HT1080 (cell line): ENCODE measurements around the gene TRIM56. TPM values are rescaled to one million over a fixed set of nuclear protein-coding genes. Genes with fewer than 3 reads are reported as not detected.
"Not testable (repeated sequence)": the region's sequence is repeated elsewhere in the genome, so short reads cannot be mapped to it uniquely, and the experiment has no call there.

Source experiments
- DNase-seq: peaks from one replicate; pipeline ENCODE4 v3.0.0-alpha.2; 2015; ENCODE audit warnings: low read depth
- total RNA-seq: library from RNA; depleted of rRNA; stranded (reverse); fragments of >200 nt; shearing (Covaris generic); gene quantifications from 2 replicates; pipeline ENCODE4 v1.2.3, GENCODE V29; 2014

TRIM56 gene
- total RNA-seq, 1 experiment from 2014 or later, result 10.8 TPM

DNA sequence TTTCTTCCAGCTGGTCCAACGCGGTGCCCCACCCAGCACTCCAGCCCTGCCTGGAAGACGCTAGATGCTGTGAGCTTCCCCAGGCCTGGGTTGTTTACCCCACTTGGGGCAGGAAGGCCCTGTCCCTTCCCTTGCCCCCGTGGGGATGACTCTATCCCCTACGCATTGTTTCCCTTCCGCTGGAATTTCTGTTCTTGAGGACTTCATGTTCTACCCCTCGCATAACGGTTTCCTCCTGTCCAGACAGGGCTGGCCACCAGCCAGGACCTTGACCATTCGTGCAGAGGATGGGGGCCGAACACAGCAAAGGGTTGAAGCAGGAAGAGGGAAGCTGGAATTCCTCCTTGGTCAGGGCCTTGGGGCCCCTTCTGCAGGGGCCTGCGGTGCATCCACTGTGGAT is 27.0 kb downstream of the TRIM56 start:
- DNase-seq, result no peak

DNA sequence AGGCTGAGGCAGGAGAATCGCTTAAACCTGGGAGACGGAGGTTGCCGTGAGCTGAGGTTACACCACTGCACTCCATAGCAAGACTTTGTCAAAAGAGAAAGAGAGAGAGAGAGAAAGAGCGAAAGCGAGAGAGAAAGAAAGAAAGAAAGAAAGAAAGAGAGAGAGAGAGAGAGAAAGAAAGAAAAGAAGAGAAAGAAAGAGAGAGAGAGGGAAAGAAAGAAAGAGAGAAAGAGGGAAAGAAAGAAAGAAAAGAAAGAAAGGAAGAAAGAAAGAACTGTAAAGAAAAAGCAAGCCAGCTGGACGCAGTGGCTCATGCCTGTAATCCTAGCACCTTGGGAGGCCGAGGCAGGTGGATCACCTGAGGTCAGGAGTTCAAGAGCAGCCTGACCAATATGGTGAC is 27.9 kb downstream of the TRIM56 start:
- not testable (repeated sequence) for DNase-seq

DNA sequence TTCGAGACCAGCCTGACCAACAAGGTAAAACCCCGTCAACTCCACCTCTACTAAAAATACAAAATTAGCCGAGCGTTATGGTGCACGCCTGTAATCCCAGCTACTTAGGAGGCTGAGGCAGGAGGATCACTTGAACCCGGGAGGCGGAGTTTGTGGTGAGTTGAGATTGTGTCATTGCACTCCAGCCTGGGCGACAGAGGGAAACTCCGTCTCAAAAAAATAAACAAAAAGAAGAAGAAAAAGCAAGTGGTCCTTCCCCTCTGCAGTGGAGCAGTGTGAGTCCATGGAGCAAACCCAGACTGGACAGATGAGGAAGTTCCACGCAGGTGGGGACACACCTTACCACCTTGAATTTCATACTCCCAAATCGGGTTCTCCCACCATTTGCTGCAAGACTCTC is 28.6 kb downstream of the TRIM56 start:
- no peak for DNase-seq

DNA sequence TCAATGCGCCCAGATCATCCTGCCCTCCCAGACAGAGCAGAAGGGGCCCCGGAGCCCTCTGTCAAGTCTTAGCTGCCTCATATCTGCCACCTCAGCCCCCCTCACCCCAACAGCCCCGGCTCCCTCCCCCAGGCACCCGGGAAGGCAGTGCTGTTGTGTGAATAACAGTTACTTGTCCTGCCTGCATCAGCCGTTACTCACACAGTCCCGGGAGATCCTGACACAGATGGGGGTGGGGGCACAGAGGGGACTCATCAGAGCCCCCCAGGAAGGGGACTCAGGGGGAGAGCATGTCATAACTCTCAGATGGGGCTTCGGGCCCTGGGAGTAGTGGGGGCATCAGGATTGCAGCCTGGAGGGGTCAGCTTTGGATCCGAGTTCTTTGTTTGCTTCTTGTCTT is 29.2 kb downstream of the TRIM56 start:
- DNase-seq, result no peak

DNA sequence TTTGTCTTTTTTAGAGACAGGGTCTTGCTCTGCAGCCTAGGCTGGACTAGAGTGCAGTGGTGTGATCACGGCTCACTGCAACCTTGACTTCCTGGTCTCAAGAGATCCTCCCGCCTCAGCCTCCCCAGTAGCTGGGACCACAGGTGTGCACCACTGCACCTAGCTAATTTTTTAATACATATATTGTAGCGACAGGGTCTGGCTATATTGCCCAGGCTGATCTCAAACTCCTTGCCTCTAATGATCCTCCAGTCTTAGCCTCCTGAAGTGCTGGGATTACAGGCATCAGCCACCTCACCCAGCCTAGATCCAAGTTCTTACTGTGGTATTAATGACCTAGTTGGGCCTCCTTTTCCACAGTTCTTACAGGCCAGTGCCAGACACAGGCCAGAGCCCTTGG is 29.9 kb downstream of the TRIM56 start:
- no peak for DNase-seq

DNA sequence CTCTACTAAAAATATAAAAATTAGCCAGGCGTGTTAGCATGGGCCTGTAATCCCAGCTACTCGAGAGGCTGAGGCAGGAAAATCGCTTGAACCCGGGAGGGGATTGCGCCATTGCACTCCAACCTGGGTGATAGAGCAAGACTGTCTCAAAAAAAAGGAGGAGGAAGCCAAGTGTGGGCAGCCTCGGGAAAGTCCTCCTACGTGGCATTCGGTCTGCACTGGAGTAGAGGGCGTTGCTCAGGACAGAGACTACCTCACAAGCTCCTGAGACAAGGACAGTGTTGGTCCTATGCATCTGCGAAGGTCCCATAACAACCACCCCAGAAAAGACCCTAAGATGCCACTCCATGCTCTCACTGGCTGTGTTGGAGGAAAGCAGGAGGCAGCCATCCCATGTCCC is 31.6 kb downstream of the TRIM56 start:
- DNase-seq, result no peak

DNA sequence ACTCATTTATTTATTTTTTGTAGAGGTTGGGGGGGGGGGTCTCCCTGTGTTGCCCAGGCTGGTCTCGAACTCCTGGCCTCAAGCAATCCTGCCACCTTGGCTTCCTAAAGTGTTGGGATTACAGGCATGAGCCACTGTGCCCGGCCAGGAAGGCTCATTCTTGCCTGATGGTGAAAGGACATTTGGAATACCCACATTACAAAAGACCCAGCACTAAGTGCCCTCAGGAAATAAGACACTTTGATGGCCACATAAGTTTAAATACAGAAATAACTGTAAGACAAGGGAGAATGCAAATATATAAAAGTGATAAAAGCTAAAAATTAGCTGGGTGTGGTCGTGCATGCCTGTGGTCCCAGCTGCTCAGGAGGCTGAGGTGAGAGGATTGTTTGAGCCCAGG is 33.6 kb downstream of the TRIM56 start:
- no peak for DNase-seq

DNA sequence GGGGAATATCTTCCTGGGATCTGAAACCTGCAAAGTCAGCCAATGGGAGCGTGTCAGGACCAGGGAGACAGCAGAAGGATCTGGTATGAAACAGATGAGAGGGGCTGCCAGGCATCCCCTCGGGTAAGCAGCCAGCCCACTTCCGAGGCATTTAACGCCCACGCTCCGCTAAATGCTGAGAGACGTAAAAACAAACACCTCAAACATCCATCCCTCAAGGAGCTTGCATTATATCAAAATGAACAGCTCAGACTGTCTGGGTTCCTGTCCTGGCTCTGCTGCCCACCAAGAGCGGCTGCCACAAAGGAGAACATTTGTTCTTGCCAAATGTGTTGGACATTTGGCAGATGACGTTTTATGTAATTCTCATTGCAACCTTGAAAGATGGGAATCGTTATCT is 34.6 kb downstream of the TRIM56 start:
- DNase-seq, result no peak

DNA sequence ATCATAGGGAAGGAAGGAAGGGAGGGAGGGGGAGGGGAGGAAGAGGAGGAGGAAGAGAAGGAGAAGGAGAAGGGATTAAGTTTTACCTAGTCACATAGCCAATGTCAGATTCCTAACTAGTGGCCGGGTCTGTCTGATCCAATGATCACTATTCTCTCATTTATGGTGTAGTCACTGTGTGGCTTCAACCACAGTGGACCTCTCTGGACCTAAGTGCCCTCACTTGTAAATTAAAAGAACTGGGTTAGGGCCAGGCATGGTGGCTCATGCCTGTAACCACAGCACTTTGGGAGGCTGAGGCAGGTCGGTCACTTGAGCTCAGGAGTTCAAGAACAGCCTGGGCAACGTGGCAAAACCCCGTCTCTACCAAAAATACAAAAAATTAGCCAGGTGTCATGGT is 35.0 kb downstream of the TRIM56 start:
- DNase-seq, result no peak

DNA sequence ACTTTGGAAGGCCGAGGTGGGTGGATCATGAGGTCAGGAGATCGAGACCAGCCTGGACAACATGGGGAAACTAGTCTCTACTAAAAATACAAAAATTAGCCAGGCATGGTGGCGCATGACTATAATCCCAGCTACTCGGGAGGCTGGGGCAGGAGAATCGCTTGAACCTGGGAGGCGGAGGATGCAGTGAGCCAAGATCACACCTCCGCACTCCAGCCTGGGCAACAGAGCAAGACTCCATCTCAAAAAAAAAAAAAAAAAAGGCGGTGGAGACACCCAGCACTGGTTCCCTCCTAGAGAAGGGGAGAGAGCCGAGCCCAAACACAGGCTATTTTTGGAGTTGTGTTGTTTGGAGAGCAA is 36.3 kb downstream of the TRIM56 start:
- DNase-seq, result not testable (repeated sequence)

DNA sequence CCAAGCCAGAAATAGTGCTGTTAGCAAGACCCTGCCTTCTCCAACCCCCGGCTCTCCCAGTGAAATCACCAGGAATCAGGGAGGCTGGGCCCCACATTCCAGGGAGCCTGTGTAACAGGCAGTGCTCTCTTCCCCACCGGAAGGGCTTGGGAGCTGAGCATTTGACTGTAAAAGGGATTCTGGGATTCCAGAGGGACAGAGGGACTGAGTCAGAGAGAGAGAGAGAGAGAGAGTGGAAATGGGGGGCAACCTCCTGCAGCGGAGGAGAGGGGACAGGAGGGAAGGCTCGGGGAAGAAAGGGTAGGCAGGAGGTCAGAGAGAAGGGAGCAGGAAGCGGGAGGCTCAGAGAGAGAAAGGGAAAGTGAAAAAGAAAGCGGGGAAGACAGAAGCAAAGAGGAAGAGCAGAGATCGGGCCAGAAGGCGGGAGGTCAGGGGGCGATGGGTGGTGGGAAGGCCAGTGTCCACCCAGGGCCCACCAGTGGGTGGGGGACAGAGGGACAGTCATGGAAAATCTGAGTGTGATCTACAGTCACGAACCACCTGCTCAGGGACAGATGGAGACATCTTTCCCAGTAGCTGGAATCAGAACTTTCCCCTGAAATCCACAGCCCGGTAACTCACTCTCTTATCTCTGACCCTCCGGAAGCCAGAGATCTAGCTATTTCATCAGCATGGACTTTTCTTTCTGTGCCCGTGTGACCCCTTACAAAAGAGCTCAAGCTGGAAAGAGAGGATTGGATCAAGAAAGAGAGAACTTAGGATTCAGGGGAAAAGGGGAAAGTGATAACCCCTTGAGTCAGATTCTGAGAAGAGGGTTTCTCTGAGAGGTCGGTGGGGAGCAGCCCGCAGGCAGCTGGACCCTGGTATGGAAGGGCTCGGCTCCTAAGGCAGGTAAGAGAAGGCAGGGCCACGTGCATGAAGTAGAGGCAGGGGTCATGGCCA is 37.0 kb downstream of the TRIM56 start:
- peak; percentile 96 for DNase-seq

DNA sequence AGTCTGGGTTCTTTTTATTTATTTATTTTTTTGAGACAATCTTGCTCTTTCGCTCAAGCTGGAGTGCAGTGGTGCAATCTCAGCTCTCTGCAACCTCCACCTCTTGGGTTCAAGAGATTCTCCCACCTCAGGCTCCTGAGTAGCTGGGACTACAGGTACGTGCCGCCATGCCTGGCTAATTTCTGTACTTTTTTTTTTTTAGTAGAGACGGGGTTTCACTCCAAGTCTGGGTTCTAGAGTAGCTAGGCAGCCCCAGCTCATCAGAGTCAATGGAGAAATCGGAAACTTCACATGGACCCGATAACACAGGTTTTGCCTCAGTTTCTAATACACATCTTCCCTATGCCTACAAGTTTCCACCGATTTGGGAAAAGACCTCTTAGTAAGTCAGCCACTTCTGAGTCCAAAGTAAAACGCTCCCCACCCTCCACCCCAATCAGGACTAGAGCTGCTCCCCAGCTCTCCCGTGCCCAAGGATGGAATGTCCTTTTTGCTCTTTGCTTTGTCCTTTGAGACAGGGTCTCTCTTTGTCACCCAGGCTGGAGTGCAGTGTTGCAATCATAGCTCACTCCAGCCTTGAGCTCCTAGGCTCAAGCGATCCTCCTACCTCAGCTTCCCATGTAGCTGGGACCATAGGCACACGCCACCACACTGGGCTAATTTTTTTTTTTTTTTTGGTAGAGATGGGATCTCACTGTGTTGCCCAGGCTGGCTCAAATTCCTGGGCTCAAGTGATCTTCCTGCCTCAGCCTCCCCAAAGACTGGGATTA is 37.8 kb downstream of the TRIM56 start:
- DNase-seq, result no peak

DNA sequence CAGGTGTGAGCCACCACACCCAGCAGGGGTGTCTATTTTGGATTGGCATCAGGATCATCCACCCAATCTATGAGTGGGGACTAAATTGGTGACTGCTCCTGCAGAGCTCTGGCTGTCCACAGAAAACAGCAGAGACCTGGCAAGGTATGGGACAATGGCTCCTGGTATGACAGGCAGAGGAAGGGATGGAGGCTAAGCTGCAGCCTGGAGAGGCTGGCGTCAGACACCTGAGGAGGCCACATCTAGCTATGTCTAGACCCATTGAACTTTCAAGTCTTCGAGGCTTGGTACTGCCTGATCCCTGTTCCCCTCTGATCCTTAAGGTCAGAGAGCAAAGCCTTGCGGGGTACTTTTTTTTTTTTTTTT is 38.4 kb downstream of the TRIM56 start:
- DNase-seq, result no peak

DNA sequence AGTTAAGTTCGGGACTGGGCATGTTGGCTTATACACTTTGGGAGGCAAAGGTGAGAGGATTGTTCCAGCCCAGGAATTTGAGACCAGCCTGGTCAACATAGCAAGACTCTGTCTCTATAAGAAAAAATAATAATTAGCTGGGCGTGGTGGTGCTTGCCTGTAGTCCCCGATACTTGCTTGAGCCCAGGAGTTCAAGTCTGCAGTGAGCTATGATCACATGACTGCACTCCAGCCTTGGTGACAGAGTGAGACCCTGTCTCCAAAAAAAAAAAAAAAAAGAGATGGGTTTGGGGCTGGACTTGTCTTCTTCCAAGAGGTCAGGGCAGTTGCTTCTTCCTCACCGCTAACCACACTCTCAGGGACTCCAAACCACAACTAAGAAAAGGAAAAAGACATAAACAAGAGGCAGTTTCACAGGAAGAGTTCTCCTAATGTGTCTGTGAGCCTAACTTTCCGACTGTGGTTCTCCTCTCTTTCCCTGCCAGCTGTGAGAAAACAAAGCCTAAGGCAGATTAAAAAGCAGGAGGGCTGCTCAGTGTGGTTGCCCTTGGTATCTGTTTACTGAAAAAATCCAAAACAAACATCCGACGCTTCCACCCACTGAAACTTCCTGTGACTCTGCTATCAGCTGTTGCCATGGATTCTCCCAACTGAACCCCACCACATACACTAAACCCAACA is 39.2 kb downstream of the TRIM56 start:
- DNase-seq, result peak; percentile 91

DNA sequence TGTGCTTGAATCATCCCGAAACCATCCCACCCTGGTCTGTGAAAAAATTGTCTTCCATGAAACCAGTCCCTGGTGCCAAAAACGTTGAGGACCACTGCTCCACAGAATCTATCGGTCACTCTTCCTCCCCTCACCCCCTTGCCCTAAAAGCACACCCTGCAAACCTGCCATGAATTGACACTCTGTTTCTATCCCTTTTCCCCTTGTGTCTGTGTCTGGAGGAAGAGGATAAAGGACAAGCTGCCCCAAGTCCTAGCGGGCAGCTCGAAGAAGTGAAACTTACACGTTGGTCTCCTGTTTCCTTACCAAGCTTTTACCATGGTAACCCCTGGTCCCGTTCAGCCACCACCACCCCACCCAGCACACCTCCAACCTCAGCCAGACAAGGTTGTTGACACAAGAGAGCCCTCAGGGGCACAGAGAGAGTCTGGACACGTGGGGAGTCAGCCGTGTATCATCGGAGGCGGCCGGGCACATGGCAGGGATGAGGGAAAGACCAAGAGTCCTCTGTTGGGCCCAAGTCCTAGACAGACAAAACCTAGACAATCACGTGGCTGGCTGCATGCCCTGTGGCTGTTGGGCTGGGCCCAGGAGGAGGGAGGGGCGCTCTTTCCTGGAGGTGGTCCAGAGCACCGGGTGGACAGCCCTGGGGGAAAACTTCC is 40.8 kb downstream of the TRIM56 start:
- peak; percentile 92 for DNase-seq

DNA sequence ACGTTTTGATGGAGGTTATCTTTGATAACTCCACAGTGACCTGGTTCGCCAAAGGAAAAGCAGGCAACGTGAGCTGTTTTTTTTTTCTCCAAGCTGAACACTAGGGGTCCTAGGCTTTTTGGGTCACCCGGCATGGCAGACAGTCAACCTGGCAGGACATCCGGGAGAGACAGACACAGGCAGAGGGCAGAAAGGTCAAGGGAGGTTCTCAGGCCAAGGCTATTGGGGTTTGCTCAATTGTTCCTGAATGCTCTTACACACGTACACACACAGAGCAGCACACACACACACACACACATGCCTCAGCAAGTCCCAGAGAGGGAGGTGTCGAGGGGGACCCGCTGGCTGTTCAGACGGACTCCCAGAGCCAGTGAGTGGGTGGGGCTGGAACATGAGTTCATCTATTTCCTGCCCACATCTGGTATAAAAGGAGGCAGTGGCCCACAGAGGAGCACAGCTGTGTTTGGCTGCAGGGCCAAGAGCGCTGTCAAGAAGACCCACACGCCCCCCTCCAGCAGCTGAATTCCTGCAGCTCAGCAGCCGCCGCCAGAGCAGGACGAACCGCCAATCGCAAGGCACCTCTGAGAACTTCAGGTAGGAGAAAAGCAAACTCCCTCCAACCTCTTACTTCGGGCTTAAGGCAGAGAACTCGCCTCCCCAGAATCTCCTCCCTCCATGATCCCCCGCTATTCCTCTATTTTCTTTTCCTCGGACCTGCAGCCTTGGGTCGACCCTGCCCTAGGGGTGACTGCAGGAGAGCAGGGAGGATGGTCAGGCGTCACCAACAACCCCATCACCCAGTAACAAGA is 41.6 kb downstream of the TRIM56 start, which contains the start of gene SERPINE1:
Gene SERPINE1 (plus strand): TSS at position 454 of the 809 bp plus-strand sequence. CDS start 1,290 bp downstream, outside the sequence.
- DNase-seq, result peak; percentile 98

DNA sequence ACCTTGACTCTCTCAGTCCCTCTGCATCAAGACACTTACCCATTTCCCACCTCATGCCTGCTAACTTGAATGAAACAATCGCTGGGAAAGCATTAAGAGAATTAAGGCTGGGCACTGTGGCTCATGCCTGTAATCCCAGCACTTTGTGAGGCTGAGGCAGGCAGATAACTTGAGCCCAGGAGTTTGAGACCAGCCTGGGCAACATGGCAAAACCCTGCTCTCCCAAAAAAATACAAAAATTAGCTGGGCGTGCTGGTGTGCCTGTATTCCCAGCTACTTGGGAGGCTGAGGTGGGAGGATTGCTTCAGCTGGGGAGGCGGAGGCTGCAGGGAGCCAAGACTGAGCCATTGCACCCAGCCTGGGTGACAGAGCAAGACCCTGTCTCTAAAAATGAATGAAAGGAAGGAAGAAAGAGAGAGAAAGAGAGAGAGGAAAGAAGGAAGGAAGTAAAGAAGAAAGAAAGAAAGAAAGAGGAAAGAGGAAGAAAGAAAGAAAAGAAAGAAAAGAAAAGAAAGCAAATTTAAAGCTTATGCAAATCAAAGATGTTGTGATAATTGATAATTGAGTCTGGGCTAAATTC is 42.3 kb downstream of the TRIM56 start:
- no peak for DNase-seq

DNA sequence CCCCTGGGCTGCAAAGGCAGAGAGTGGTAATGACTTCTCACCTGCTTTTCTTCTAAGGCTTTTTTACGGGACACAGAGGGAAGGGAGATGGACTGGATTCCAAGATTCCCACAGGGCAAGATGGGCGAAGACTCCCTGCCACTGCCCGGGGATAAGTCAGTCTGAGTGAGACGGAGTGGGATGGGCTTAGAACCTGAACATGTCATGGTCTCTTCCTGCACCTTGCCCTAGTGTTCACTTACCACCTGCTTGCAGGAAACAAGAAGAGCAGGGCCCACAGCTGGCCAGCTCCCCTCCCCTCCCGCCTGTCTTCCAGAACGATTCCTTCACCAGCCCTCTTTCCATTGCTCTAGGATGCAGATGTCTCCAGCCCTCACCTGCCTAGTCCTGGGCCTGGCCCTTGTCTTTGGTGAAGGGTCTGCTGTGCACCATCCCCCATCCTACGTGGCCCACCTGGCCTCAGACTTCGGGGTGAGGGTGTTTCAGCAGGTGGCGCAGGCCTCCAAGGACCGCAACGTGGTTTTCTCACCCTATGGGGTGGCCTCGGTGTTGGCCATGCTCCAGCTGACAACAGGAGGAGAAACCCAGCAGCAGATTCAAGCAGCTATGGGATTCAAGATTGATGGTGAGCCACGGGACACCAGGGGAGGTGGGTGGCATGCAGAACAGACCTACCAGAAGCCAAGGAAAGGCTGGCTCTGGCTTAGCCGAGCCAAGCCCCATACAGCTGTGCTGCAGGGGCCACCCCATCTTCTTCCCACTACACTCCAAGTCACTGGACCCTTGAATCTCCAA is 43.0 kb downstream of the TRIM56 start:
- DNase-seq, result no peak

DNA sequence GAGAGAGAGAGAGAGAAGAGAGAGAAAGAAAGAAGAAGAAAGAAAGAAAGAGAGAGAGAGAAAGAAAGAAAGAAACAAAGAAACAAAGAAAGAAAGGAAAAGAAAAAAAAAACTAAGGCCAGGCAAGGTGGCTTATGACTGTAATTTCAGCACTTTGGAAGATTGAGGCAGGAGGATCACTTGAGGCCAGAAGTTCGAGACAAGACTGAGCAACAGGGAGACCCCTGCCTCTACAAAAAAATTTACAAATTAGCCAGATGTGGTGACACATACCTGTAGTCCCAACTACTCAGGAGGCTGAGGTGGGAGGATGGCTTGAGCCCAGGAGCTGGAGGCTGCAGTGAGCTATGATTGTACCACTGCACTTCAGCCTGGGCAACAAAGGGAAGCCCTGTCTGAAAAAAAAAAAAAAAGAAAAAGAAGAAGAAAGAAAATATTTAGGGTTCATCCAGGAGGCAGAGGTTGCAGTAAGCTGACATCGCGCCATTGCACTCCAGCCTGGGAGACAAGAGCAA is 44.4 kb downstream of the TRIM56 start:
- DNase-seq, result no peak
